Stimulated activated CD8-positive, alpha-beta memory T cell treated with anti-CD3 and anti-CD28 coated beads, Interleukin-2, amount 100 ng/mL, for 1 hour (primary cell): ENCODE results near the gene FAM174A.

ENCODE experiments used
- DNase-seq, 2 donors: peaks; one replicate each; pipeline ENCODE4 v3.0.0-alpha.2; 2020; ENCODE audit warnings: low read depth in 2 of 2

The FAM174A gene

DNA sequence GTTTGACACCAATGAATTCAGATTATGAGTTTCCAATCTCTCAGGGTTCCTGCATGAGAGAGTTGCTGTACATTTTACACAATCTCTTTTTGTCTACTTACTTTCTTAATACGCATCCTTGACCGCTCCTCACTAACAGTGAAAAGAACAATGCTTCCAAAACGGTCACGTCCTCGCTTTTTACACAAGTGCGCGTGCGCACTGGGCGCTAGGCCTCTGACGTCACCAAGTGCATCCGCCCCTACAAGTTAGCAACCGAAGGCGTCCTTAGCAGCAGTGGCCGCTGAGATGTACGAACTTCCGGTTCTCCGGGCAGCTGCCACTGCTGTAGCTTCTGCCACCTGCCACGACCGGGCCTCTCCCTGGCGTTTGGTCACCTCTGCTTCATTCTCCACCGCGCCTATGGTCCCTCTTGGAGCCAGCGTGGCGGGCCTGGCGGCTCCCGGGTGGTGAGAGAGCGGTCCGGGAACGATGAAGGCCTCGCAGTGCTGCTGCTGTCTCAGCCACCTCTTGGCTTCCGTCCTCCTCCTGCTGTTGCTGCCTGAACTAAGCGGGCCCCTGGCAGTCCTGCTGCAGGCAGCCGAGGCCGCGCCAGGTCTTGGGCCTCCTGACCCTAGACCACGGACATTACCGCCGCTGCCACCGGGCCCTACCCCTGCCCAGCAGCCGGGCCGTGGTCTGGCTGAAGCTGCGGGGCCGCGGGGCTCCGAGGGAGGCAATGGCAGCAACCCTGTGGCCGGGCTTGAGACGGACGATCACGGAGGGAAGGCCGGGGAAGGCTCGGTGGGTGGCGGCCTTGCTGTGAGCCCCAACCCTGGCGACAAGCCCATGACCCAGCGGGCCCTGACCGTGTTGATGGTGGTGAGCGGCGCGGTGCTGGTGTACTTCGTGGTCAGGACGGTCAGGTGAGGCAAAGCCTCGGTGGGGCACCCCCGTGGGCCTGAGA is at the start of gene FAM174A:
TSS of gene FAM174A (plus strand) at position 315 of the 946 bp plus-strand sequence. CDS start at position 472, 157 bp downstream.
- peak; percentile 89 to 90 for DNase-seq

DNA sequence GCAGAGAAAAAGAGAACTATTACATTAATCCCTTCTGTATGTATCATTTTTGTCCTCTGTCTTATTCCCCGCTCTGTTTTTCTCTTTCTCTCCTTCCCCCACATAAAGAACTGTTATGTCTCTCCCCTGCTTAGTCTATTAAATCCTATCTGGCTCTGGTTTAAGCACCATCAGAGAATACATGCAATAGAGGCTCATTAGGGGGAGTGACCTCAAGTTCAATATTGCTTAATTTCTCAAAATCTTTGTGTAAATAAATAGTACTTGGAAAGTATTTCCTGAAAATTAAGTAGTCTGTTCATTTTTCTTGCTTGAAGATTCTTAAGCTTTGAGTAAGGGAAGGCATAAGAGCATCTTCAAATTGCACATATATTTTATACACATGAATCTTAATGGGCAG is 41.2 kb upstream of the FAM174A start:
- no peak for DNase-seq

GRCh38 chr5:100496296-100496695 is 38.9 kb upstream of the FAM174A start:
- DNase-seq = no peak

DNA sequence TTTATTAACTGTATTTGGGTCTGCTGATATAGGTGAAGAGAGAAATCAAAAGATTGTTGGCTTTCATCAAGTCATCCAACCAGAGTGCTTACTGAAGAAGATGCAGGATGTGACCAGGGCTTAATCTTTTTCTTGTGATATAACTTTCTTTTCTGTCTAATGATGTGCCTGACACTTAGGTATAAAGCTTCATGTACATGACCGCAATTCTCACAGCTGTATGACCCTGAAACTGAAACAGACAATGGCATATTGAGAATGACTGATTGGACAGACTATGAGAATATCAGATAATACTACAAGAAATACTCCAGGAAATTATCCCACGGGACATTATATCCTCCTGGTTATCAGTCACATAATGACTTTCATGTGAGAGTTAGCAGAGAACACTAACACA is 32.5 kb upstream of the FAM174A start:
- DNase-seq = no peak

GRCh38 chr5:100505984-100506670 is 29.0 kb upstream of the FAM174A start:
- DNase-seq = no peak

DNA sequence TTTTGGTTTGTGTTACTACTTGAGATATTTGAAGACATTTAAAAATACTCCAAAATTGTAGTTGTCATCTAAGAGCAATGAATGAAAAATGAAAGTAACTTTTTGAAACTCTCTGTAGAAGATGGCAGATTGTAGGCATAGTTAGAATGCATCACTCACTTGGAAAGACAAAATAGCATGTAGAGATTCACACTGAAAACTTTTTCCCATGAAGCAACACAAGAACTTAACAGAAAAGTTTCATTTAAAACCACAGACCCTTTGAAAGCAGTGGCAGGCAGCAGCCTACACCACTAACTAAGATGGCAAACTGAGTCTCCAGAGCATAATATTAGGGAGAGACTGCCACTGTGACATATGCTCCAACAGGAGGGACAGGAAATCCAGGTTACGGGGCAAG is 18.9 kb upstream of the FAM174A start:
- DNase-seq = no peak

DNA sequence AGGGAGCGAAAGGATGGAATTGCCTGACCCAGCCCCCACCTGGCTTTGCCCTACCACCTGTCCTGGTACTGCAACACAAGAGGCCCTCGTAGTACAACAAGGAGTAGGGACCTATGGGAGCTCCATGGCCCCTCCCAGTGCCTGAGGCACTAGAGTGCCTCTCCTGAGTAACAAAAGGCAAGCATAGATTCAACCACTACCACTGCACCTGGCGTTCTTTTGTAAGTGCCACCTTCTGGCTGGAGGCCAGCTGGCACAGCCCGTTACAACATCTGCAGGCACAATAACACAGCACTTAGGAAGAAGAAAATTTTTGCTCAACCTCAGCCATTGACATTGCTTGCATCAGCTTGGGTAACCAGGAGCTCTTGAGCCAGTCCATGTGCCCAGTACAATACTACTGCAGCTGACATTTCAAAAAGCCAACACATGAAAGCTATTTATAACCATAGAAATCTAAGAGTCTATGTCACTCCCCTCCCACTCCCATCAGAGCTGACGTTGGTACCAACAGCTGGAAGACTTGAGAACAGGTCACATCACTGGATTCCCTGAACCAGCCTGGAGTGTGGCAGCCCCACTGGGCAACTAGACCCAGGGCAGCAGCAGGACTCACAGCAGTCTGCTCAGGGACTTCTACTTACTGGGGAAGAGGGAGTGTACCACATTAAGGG is 17.7 kb upstream of the FAM174A start:
- no peak for DNase-seq

DNA sequence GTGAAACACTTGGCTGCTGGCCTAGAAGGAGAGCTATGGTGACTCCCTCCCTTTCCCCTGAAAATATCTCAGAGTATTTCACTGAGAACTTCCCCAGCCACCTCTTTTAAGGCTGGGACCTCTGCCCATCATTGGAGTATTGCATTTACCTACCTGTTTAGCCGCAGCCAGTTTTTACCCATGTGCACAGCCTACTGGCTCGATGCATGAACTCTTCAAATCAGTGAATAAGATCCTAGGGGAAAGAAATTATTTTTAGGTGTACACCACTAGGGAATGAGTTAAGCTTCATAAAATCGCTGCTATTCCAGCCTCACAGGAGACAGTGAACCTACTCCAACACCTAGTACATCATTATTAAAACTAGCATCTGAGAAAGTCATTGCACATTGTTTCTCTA is 16.8 kb upstream of the FAM174A start:
- no peak for DNase-seq

DNA sequence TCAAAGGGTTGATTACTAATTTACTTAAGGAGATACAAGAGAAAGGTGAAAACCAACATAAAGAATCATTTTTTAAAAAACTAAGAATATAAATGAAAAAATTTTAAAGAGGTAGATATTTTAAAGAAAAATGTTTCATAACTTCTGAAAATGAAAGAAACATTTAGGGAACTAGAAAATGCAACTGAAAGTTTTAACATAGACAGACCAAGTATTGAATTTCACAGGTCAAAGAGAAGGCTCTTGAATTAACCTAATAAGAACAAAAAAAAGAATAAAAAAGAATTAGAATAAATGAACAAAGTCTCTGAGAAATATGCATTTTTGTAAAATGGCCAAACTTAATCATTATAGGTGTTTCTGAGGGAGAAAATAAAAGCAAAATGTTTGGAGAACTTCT is 16.1 kb upstream of the FAM174A start:
- DNase-seq = no peak

DNA sequence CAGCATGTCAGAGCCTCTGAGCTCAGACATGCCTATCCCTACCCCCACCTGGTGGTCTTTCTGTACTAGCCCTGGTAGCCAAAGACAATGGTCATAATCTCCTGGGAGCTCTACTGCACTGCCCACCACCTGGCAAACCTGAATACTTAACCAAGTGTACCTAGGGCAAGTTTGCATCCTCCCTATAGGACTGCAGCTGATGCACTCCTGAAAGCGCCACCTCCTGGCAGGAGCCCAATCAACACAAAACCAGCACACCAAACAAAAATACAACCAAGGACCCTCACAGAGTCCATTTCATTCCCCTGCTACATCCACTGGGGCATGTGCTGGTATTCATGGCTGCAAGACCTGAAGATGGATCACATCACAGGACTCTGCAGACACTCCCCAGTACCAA is 14.8 kb upstream of the FAM174A start:
- DNase-seq = no peak

GRCh38 chr5:100537946-100538345 is 2.8 kb downstream of the FAM174A start:
- no peak for DNase-seq

- DNase-seq = no peak
Observed at GRCh38 chr5:100539519-100539918, 4.3 kb downstream of the FAM174A start.

GRCh38 chr5:100542086-100542485 is 6.9 kb downstream of the FAM174A start:
- no peak for DNase-seq

- no peak for DNase-seq
Observed at GRCh38 chr5:100546001-100546400, 10.8 kb downstream of the FAM174A start.

DNA sequence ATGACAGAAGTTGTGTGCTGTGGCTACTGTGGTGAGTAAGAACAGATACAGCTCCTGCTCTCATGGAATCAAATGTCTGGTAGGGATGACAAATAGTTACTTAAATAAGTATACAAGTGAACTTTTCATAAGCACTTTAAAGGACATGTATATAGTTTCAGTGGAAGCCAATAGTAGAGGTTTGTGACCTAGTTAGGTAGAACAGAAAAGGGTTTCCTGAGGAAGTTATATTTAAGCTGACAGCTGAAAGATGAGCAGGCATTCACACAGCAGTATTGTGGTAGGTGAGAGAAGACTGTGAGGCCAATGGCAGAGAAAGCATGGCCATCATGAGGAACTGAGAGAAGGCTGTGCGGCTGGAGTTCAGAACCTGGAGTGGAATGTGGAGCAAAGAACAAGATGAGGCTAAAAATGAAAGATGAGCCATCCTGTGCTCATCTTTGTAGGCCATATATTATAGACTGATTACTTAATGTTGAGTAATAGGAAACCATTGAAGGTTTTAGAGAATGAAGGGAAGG is 15.4 kb downstream of the FAM174A start:
- DNase-seq = no peak

DNA sequence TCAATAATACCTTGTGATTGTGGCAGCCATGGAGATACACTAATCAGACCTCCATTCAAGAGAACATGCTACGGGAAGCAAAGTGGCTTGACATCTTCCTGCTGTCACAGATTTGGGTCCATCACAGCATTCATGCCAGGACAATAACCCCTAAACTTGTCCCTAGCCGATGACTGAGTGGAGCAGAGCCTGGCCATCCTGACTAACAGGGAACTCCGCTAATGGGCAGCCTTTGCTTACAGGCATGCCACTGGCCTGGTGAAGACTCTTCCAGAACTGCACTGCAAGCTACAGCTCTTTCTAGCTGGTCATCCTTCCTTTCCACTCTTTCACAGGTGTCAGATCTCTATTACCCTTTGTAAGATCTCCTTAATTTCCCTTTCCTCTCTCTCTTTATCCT is 16.0 kb downstream of the FAM174A start:
- no peak for DNase-seq

- no peak for DNase-seq
Observed at GRCh38 chr5:100553209-100553608, 18.0 kb downstream of the FAM174A start.

- no peak for DNase-seq
Observed at GRCh38 chr5:100560860-100561259, 25.7 kb downstream of the FAM174A start.

- no peak for DNase-seq
Observed at GRCh38 chr5:100562821-100563220, 27.6 kb downstream of the FAM174A start.

DNA sequence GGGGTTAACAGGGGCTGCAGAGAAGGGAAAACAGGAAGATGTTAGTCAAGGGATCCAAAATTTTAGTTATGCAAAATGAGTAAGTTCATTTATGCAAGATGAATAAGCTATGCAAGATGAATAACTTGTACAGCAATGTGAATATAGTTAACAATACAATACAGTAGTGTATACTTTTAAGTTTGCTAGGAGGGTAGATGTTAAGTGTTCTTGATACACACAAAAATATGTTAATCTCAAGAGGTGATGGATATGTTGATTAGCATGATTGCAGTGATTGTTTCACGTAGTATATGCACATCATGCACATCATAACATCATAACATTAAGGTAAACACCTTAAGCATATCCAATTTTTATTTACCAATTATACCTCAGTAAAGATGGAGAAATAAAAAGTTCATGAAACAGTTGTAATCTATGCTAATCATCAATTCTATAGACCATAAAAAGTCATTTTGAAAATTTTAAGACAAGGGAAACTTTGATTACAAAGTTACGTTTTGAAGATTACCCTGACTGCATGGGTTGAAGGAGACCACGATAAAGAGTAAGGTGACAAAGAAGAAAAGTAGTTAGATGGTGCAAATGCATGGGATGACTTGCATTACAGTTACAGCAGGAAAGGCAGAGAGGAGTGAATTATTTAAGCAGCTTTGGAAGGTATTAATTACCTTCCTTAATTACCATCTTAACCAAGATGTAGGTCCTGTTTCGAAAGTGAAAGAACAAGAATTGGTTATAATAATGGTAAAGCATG is 31.4 kb downstream of the FAM174A start:
- no peak for DNase-seq

- DNase-seq = no peak
Observed at GRCh38 chr5:100574716-100575115, 39.5 kb downstream of the FAM174A start.
